Mesodermal cell (in vitro differentiated cells): ENCODE results near the gene TRAF7.

Experiments
- H3K27ac ChIP-seq: 2 replicates; pipeline ENCODE4 v1.7.0; 2013; ENCODE audit warnings: mild to moderate bottlenecking, low read depth, low read length, moderate library complexity; ENCODE audit not compliant: severe bottlenecking
- H3K36me3 ChIP-seq: 2 replicates; pipeline ENCODE4 v1.7.1; 2013; ENCODE audit warnings: mild to moderate bottlenecking, low read length, moderate library complexity; ENCODE audit not compliant: control insufficient read depth, insufficient read depth
- H3K4me1 ChIP-seq: one replicate; pipeline ENCODE4 v1.7.1; 2013; ENCODE audit warnings: mild to moderate bottlenecking, low read length; ENCODE audit not compliant: insufficient read depth, control insufficient read depth, poor library complexity, severe bottlenecking
- H3K4me3 ChIP-seq: 2 replicates; pipeline ENCODE4 v1.7.0; 2013; ENCODE audit warnings: low read length, control low read depth, mild to moderate bottlenecking; ENCODE audit not compliant: insufficient read depth, poor library complexity, severe bottlenecking; ENCODE audit errors: extremely low read depth
- H3K9me3 ChIP-seq: 2 replicates; pipeline ENCODE4 v1.7.1; 2013; ENCODE audit warnings: mild to moderate bottlenecking, low read length, moderate library complexity; ENCODE audit not compliant: control insufficient read depth
- WGBS, 2 experiments: methylation state at CpG; one replicate each; pipeline ENCODE4 v1.1.5; 2013; ENCODE audit warnings: missing lambda C conversion rate in 2 of 2; ENCODE audit not compliant: insufficient coverage in 2 of 2; 5-methylcytosine and 5-hydroxymethylcytosine counted together

TRAF7 gene

DNA sequence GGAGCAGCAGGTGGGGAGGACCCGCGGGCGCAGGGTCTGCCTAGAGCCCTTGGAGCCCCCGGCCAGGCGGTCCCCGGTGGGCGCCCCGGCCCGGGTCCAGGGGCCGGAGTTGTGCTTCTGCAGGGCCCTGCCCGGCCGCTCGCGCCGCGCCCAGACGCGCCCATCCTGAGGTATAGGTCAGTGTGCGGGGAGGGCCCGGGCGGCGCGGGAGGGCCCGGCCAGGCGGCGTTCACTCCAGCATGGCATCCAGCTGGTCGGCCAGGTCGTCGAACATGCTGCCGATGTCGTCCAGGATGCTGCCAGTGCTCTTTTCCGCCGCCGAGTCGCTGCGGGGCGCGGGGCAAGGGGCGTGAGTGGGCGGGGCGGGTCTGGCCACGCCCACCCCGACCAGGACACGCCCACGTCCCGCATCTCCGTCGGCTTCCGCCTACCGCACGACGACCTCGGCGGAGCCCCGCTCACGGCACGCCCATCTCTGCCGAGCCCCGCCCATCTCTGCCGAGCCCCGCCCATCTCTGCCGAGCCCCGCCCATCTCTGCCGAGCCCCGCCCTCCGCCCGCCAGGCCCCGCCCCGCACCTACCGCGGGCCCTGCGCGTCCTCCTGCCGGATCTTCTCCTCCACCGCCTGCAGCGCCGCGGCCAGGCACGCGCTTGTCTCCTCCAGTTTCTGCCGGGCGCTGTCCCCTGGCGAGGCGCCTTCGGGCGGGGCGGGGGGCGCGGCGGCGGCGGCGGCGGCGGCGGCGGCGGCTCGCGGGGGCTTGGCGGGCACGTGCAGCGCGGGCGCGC lies 22.9 kb downstream of the TRAF7 start:
- H3K36me3 ChIP-seq: peaks cover 40% of the 10 kb centered on the region
- H3K4me3 ChIP-seq: no peak overlapping the region
- no peaks in the 10 kb centered on the region for H3K9me3 ChIP-seq
- 79 to 88% methylated on average over 61 to 82 of the region's 106 CpGs for WGBS, 2 experiments
- no peaks in the 10 kb centered on the region for H3K4me1 ChIP-seq
- H3K27ac ChIP-seq: no peak overlapping the region

DNA sequence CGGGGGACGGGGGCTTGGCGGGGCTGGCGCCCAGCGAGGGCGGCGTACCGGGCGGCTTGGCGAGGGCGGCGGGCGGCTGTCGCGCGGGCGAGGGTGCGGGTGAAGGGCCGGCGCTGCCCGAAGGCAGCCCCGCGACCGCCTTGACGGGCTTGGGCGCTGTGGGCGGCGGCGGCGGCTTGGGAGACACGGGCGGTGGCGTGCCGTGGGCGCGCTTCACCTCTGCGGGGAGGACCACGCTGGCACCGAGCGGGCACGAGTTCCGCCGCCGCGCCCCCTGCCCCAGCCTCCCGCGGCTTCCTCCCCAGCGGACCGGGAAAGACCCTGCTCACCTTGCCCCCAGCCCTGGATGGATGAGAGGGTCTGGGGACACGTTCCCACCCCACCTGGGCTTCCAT lies 23.5 kb downstream of the TRAF7 start:
- Histone ChIP-seq H3K4me1 (no peaks in the 10 kb centered on the region), H3K9me3 (no peaks in the 10 kb centered on the region), H3K27ac (no peak overlapping the region), H3K4me3 (no peak overlapping the region), H3K36me3 (peaks cover 36% of the 10 kb centered on the region)
- 97 to 98% methylated on average over 38 to 39 of the region's 50 CpGs for WGBS, 2 experiments

DNA sequence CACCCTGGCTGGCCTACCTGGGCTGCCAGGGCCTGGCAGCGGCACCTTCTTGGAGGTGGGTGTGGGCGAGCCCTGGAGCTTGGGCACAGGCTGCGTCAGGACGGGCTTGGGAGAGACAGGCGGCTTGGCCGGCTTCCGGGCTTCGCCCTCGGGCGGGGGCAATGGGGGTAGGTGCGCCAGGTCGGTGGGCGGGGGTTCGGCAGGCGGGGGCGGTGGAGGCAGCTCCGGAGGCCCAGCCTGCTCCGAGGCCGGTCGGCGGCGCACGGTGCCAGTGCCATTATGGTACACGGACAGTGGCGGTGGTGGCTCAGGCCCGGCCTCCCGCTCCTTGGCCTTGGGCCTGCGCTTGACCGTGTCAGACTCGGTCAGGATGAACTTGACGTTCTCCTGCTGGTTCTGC lies 24.0 kb downstream of the TRAF7 start:
- WGBS, 2 experiments: 95 to 97% methylated on average over 29 to 30 of the region's 31 CpGs

DNA sequence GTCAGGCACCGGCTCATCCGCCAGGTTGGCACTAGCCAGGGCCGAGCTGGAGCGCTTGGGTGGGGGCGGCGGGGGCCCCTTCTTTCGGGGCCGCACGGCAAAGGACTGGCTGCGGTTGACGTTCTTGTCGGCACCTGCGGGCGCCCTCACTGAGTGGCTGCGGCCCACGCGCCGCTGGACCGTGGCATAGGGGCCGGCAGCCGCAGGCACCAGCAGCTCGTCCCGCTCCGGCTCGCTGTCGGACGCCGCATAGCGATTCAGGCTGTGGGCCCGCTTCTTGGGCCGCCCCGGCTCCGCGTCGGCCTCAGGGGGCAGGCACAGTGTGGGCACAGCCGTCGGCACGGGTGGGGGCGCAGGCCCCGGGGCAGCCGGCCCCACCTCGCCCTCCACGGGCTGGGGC lies 24.9 kb downstream of the TRAF7 start:
- WGBS, 2 experiments: 96 to 98% methylated on average over 36 to 43 of the region's 43 CpGs
- no peak overlapping the region for H3K4me3 ChIP-seq
- H3K36me3 ChIP-seq: peaks cover 23% of the 10 kb centered on the region
- H3K4me1 ChIP-seq: no peaks in the 10 kb centered on the region
- H3K27ac ChIP-seq: no peak overlapping the region
- no peaks in the 10 kb centered on the region for H3K9me3 ChIP-seq

More for the DNA sequence above, 24.0 kb downstream of the TRAF7 start:
- Histone ChIP-seq H3K9me3 (no peaks in the 10 kb centered on the region), H3K4me1 (no peaks in the 10 kb centered on the region), H3K4me3 (no peak overlapping the region), H3K27ac (no peak overlapping the region), H3K36me3 (peaks cover 32% of the 10 kb centered on the region)

DNA sequence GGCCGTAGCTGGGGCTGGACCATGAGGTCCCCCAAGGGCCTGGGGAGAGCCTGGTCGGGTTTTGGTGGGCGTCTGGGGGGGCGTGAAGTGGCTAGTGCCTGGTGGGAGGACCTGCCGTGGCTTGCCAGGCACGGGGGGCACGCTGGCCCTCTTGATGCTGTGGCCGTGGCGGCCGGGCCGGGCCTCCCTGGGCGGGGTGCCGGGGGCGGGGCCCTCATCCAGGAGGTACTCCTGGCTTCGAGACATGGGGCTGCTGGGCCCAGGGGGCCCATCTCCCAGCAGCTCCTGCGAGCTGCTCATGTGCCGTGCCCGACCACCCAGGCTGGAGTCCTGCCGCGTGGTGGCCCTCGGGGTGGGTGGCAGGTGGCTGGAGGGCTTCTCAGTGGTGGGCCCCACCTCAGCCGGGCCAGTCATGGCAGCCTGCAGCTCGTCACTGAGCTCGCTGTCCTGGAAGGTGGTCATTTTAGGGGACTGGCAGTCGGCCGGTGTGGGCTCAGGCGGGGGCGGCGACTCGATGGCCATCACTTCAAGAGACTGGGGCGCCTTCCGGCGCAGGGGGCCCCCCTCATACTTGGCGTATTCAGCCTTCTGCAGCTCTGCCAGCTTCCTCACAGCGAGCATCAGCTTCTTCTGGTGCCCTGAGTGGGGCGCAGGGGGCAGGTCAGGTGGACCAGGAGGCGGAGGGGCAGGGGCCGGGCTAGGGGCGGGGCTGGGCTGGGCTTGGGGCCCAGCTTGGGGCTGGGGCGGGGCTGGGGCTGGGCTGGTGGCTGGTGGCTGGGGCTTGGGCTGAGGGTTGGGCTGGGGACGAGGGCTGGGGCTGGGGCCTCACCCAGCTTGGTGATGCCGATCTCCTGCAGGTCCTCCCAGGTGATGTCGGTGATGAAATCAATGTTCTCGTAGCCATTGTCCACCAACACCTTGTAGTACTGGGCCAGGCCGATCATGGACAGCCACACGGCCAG lies 25.7 kb downstream of the TRAF7 start:
- Histone ChIP-seq H3K36me3 (peaks cover 17% of the 10 kb centered on the region), H3K9me3 (no peaks in the 10 kb centered on the region), H3K4me3 (no peak overlapping the region), H3K27ac (no peak overlapping the region), H3K4me1 (no peaks in the 10 kb centered on the region)
- 92 to 93% methylated on average over 43 to 45 of the region's 46 CpGs for WGBS, 2 experiments

DNA sequence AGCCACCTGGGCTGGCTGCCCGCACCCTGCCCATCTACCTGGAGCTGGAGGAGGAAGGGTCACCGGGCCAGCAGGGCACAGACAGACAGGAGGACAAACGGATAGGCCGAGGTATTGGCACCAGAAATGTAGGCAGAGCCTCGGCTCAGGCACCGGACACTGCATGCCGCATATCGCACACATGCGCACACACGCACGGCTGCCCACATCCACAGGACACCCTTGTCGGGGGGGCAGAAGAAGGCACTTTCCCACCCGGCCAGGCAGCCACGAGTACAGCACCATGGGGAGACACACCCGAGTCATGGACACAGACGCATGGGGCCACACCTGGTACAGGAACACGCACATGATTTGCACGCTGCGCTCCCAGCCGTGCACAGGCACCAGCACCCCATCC lies 26.4 kb downstream of the TRAF7 start:
- H3K4me1 ChIP-seq: no peaks in the 10 kb centered on the region
- H3K4me3 ChIP-seq: no peak overlapping the region
- H3K9me3 ChIP-seq: no peaks in the 10 kb centered on the region
- WGBS, 2 experiments: 93 to 97% methylated on average over 20 of the region's 20 CpGs
- no peak overlapping the region for H3K27ac ChIP-seq
- H3K36me3 ChIP-seq: peaks cover 15% of the 10 kb centered on the region

DNA sequence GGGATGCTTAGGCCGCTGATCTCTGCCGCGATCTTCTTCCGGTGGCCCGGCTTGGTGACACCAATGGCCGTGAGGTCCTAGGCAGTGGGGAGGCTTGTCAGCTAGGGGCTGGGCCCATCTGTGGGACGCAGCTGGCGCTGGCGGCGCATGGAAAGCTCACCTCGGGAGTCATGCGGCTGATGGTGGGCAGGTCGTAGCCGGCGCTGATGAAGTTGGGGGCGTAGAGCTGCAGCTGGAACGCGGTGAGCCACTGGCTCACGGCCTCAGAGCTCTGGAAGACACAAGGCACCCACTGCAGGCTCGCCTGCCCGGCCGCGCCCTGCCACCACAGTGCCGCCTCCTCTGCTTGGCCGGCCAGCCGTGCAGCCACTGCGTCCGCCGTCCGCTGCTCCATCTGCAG lies 28.1 kb downstream of the TRAF7 start:
- Histone ChIP-seq H3K4me1 (no peaks in the 10 kb centered on the region), H3K4me3 (no peak overlapping the region), H3K9me3 (no peaks in the 10 kb centered on the region), H3K36me3 (no peaks in the 10 kb centered on the region), H3K27ac (no peak overlapping the region)
- 96 to 97% methylated on average over 25 to 30 of the region's 30 CpGs for WGBS, 2 experiments

DNA sequence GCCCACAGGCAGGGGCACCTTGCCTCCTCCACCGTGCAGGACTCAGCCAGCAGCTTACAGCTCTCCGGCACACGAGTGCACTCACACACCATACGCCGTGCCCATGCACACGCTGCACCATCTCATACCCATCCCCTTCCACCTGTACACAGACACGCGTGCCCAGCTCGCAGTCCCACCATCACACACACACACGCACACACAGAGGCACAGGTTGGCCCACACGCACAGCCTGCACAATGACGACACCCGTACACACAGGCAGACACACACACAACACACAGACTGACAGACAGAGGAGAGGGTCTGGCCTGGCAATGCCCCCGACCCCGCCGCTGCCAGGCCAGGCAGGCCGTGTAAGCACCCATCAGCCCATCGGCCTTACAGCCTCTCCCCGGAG lies 28.8 kb downstream of the TRAF7 start:
- Histone ChIP-seq H3K36me3 (no peaks in the 10 kb centered on the region), H3K4me3 (no peak overlapping the region), H3K27ac (no peak overlapping the region), H3K4me1 (no peaks in the 10 kb centered on the region), H3K9me3 (no peaks in the 10 kb centered on the region)
- WGBS, 2 experiments: 94 to 95% methylated on average over 15 to 16 of the region's 19 CpGs

DNA sequence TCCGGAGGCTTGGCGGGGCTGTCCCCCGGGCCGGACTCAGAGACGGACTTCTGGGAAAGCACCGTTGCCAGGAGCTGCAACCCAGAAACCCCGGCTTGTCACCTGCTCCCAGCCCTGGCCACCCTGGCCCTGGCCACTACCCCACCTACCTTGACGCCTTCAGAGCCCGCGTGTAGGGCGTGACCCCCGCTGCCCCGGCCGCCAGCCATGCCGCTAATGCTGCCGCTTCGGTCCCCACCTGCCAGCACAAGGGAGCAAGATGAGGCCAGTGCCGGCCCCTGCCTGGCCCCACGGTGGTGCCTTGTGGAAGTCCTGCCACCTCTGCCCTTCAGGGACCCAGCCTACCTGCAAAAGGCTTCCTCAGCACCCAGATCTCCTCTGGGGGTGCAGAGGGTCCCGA lies 29.4 kb downstream of the TRAF7 start:
- 93 to 95% methylated on average over 20 of the region's 20 CpGs for WGBS, 2 experiments
- no peak overlapping the region for H3K27ac ChIP-seq

DNA sequence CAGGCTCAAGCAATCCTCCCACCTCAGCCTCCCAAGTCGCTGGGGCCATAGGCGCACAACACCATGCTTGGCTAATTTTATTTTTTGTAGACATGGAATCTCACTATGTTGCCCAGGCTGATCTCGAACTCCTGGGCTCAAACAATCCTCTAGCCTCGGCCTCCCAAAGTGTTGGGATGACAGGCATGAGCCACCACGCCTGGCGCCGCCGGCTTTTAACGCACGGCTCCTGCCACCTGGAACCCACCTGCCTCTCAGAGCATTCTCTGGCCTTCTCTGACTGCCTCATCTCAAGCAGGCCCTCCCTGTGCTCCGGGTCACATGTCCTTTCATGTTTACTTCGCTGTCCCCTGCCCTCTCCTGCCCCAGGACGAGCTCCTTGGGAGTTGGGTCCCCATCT lies 30.5 kb downstream of the TRAF7 start:
- 91 to 97% methylated on average over 12 to 13 of the region's 13 CpGs for WGBS, 2 experiments
- Histone ChIP-seq H3K36me3 (no peaks in the 10 kb centered on the region), H3K4me3 (no peak overlapping the region)

More for the DNA sequence above, 29.4 kb downstream of the TRAF7 start:
- H3K4me3 ChIP-seq: no peak overlapping the region
- H3K4me1 ChIP-seq: no peaks in the 10 kb centered on the region
- H3K36me3 ChIP-seq: no peaks in the 10 kb centered on the region
- H3K9me3 ChIP-seq: no peaks in the 10 kb centered on the region

More for the DNA sequence above, 30.5 kb downstream of the TRAF7 start:
- H3K4me1 ChIP-seq: no peaks in the 10 kb centered on the region
- H3K27ac ChIP-seq: no peak overlapping the region
- no peaks in the 10 kb centered on the region for H3K9me3 ChIP-seq
